ENCODE data around the gene RAD9B.
"Not testable (repeated sequence)": the region's sequence is repeated elsewhere in the genome, so short reads cannot be mapped to it uniquely, and the experiment has no call there.

The RAD9B gene

GRCh38 chr12:110528277-110528839, 26.2 kb downstream of the RAD9B start:
- no peak for DNase-seq (ENCODE audit: low spot score)

GRCh38 chr12:110530511-110530910, 28.4 kb downstream of the RAD9B start:
- no peak for DNase-seq (ENCODE audit: low spot score)

GRCh38 chr12:110531741-110532333, 29.7 kb downstream of the RAD9B start:
- no peak for DNase-seq (ENCODE audit: low spot score)

- DNase-seq (ENCODE audit: low spot score): no peak
Measured at GRCh38 chr12:110532644-110533043, 30.5 kb downstream of the RAD9B start.

GRCh38 chr12:110533607-110534006, 31.5 kb downstream of the RAD9B start:
- DNase-seq (ENCODE audit: low spot score): no peak

GRCh38 chr12:110534811-110535210, 32.7 kb downstream of the RAD9B start:
- no peak for DNase-seq (ENCODE audit: low spot score)

- no peak for DNase-seq (ENCODE audit: low spot score)
Measured at GRCh38 chr12:110536834-110537604, 34.9 kb downstream of the RAD9B start.

- DNase-seq (ENCODE audit: low spot score): no peak
Measured at GRCh38 chr12:110537605-110538409, 35.7 kb downstream of the RAD9B start.

GRCh38 chr12:110538869-110539622, 36.9 kb downstream of the RAD9B start:
- DNase-seq (ENCODE audit: low spot score): no peak

- no peak for DNase-seq (ENCODE audit: low spot score)
Measured at GRCh38 chr12:110540048-110540447, 37.9 kb downstream of the RAD9B start.

GRCh38 chr12:110543252-110543959, 41.3 kb downstream of the RAD9B start:
- DNase-seq (ENCODE audit: low spot score): peak; percentile 42

GRCh38 chr12:110543965-110544364, 41.8 kb downstream of the RAD9B start:
- no peak for DNase-seq (ENCODE audit: low spot score)

GRCh38 chr12:110545259-110545658, 43.1 kb downstream of the RAD9B start:
- DNase-seq (ENCODE audit: low spot score): not testable (repeated sequence)

GRCh38 chr12:110545812-110546211, 43.7 kb downstream of the RAD9B start:
- no peak for DNase-seq (ENCODE audit: low spot score)

- no peak for DNase-seq (ENCODE audit: low spot score)
Measured at GRCh38 chr12:110546339-110546738, 44.2 kb downstream of the RAD9B start.

- DNase-seq (ENCODE audit: low spot score): no peak
Measured at GRCh38 chr12:110547090-110547489, 45.0 kb downstream of the RAD9B start.

GRCh38 chr12:110548678-110549077, 46.5 kb downstream of the RAD9B start:
- no peak for DNase-seq (ENCODE audit: low spot score)

- no peak for DNase-seq (ENCODE audit: low spot score)
Measured at GRCh38 chr12:110549716-110550115, 47.6 kb downstream of the RAD9B start.

- DNase-seq (ENCODE audit: low spot score): no peak
Measured at GRCh38 chr12:110550981-110551380, 48.9 kb downstream of the RAD9B start.
